Activated B cell treated with CpG ODN at 0.5 μM for 24 hours (primary cell): ENCODE data around the gene OR6K2. TPM values are rescaled to one million over a fixed set of nuclear protein-coding genes. Genes with fewer than 3 reads are reported as not detected.

Experiments used
- ATAC-seq: fragments of 200-7000 bp; cut with Tn5 transposase; one replicate; pipeline ENCODE4 v1.10.0; 2021; ENCODE audit warnings: low read depth, mild to moderate bottlenecking, moderate library complexity
- CTCF ChIA-PET: fragments of 350-600 bp; sonication (Branson Sonifier 250); formaldehyde crosslinking; loops from one replicate; lab custom pipeline; 2021; ENCODE audit warnings: antibody characterized with exemption; lab: Charles Lee
- POLR2A ChIA-PET: fragments of 350-600 bp; sonication (Branson Sonifier 250); formaldehyde crosslinking; loops from one replicate; lab custom pipeline; 2021; ENCODE audit warnings: antibody characterized with exemption; lab: Charles Lee
- DNase-seq: peaks from one replicate; pipeline ENCODE4 v3.0.0; 2022
- H3K27ac Mint-ChIP-seq: one replicate; pipeline ENCODE4 v1.8.0; 2020; ENCODE audit warnings: mixed read lengths
- H3K27me3 Mint-ChIP-seq: one replicate; pipeline ENCODE4 v1.8.0; 2021; ENCODE audit warnings: mixed read lengths
- H3K36me3 Mint-ChIP-seq: one replicate; pipeline ENCODE4 v1.8.0; 2021; ENCODE audit warnings: low read depth, mixed read lengths
- H3K4me1 Mint-ChIP-seq: one replicate; pipeline ENCODE4 v1.8.0; 2021; ENCODE audit warnings: mixed read lengths
- H3K4me3 Mint-ChIP-seq: one replicate; pipeline ENCODE4 v1.8.0; 2020; ENCODE audit warnings: mild to moderate bottlenecking, mixed read lengths
- H3K9me3 Mint-ChIP-seq: one replicate; pipeline ENCODE4 v1.8.0; 2020; ENCODE audit warnings: mixed read lengths
- CTCF ChIP-seq: fragments of 200-600 bp; IDR thresholded peaks from one replicate; pipeline ENCODE4 v1.8.0; 2022; ENCODE audit warnings: antibody characterized with exemption, mild to moderate bottlenecking
- intact Hi-C: fragments of 100-400 bp; cut with micrococcal nuclease; formaldehyde crosslinking; loops from one replicate; pipeline ENCODE4 v1.15.1; 2024
- total RNA-seq: library from RNA; stranded (reverse); gene quantifications from 2 replicates; pipeline ENCODE4 v1.2.3, GENCODE V29; 2022

The OR6K2 gene
- total RNA-seq, 1 donor from 2014 or later, result not detected

DNA sequence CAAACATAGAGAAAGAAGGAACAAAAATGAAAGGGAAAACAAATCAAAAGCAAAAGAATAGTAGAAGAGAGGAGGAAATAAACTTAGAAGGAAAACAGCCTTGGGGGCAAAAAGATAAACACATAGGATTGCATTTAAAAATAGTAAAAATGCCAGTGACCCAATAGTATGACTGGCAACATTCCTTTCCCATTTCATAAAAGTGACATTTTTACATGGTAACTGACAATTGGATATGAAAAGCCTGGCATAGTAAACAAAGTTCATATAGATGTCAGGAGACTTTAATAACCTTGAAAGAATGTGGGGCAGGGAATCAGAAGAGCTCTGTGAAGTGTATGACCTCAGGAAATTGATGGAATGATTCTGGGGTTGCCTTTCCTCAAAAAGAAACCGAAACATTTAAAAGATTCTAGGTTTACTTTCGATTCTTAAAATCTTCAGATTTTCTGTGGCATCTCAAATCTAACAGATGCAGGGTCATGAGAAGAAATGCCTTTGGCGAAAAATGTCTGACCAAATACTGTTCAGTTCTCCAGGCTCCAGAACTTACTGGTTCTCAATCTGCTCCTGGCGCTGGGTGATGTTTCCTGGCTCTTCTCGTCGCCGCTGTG lies 47.6 kb downstream of the OR6K2 start:
- ATAC-seq (no peak), DNase-seq (no peak)
- TF ChIP-seq CTCF, result no peak
- intact Hi-C loops, result no loop called here
- no peaks in the 10 kb centered on the region for H3K9me3 Mint-ChIP-seq
- H3K4me1 Mint-ChIP-seq, result peaks cover 29% of the 10 kb centered on the region
- H3K27ac Mint-ChIP-seq, result no peak overlapping the region
- ChIA-PET POLR2A (no interaction called here), CTCF (no interaction called here)
- H3K36me3 Mint-ChIP-seq, result no peaks in the 10 kb centered on the region
- H3K27me3 Mint-ChIP-seq, result peaks cover 4% of the 10 kb centered on the region
- H3K4me3 Mint-ChIP-seq, result no peak overlapping the region

Other genes with a start within 250 kb of the OR6K2 start
- gene OR10K1, start 238.8 kb downstream of the OR6K2 start, total RNA-seq, result not detected in 2 replicates
- not detected in 2 replicates for gene OR10R2, start 228.4 kb downstream of the OR6K2 start, total RNA-seq
- not detected in 2 replicates for gene OR6Y1, start 146.2 kb downstream of the OR6K2 start, total RNA-seq
- gene OR6P1, start 130.1 kb downstream of the OR6K2 start, total RNA-seq, result not detected in 2 replicates
- not detected in 2 replicates for gene OR10X1, start 120.8 kb downstream of the OR6K2 start, total RNA-seq
- not detected in 2 replicates for gene OR10Z1, start 95.4 kb downstream of the OR6K2 start, total RNA-seq
- not detected in 2 replicates for gene SPTA1, start 13.9 kb downstream of the OR6K2 start, total RNA-seq
- not detected in 2 replicates for gene OR6K3, start 20.1 kb upstream of the OR6K2 start, total RNA-seq
- gene OR6K6, start 54.1 kb upstream of the OR6K2 start, total RNA-seq, result not detected in 2 replicates
- gene OR6N1, start 71.5 kb upstream of the OR6K2 start, total RNA-seq, result not detected in 2 replicates
- gene OR6N2, start 80.6 kb upstream of the OR6K2 start, total RNA-seq, result not detected in 2 replicates
- gene MNDA, start 130.7 kb upstream of the OR6K2 start, total RNA-seq, result 14.2 and 17.3 TPM in 2 replicates
- gene PYHIN1, start 230.9 kb upstream of the OR6K2 start, total RNA-seq, result 5.4 and 5.8 TPM in 2 replicates